ENCODE data around the gene RPA3.
A peak's percentile ranks its signal among the peaks of the same experiment; 100 is the strongest.

RPA3 gene

DNA sequence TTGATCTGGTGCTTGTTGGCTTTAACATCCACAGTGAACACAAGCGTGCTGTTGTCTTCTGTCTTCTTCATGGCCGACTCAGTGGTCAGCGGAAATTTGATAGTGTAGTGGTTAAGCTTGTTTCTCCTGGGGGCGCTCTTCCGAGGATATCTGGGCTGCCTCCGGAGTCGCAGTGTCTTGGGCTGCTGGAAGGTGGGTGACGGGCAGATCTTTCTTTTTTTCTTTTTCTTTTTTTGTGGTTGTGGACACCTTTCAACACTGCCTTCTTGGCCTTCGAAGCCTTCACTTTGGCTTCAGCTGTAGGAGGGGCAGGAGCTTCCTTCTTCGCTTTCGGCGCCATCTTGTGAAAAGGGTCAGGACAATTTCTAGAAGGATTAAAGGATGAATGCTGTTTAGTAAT lies 23.8 kb upstream of the RPA3 start:
- no peaks in the 10 kb centered on the region for H3K27me3 Mint-ChIP-seq
- H3K4me1 Mint-ChIP-seq = peaks cover 10% of the 10 kb centered on the region
- DNase-seq (ENCODE audit: low spot score in 2 of 2) = no peak
- H3K9me3 Mint-ChIP-seq = no peaks in the 10 kb centered on the region
- peaks cover 8% of the 10 kb centered on the region for H3K36me3 Mint-ChIP-seq
- ATAC-seq (ENCODE audit: low read depth) = no peak
- H3K27ac Mint-ChIP-seq = no peak overlapping the region
- no peak overlapping the region for H3K4me3 Mint-ChIP-seq

DNA sequence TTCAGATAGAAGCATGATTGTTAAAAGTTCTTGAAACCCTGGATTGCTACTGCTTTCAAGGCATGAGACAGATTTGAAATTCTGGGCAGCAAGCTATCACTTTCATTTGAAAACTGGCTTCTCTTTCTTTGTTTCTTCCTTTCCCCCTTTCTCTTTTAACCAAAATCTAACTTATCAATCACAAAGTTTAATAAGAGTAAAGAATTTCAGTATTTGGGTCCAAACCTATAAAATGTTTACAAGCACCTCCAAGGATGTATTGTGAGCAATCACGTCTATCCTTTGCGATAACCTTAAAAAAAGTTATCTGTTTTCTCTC lies 21.6 kb upstream of the RPA3 start:
- Mint-ChIP-seq H3K27me3 (no peaks in the 10 kb centered on the region), H3K4me1 (peaks cover under 1% of the 10 kb centered on the region), H3K4me3 (no peak overlapping the region), H3K36me3 (peaks cover 9% of the 10 kb centered on the region), H3K9me3 (no peaks in the 10 kb centered on the region), H3K27ac (peak overlapping the region; percentile 56)
- DNase-seq (ENCODE audit: low spot score in 2 of 2) (no peak), ATAC-seq (ENCODE audit: low read depth) (no peak)

GRCh38 chr7:7739204-7740036 lies 21.0 kb upstream of the RPA3 start:
- Mint-ChIP-seq H3K9me3 (no peaks in the 10 kb centered on the region), H3K27ac (peak overlapping the region; percentile 56), H3K4me3 (no peak overlapping the region), H3K36me3 (peaks cover 9% of the 10 kb centered on the region), H3K4me1 (peaks cover 2% of the 10 kb centered on the region), H3K27me3 (no peaks in the 10 kb centered on the region)
- DNase-seq (ENCODE audit: low spot score in 2 of 2) (no peak), ATAC-seq (ENCODE audit: low read depth) (no peak)

GRCh38 chr7:7738622-7739021 lies 20.2 kb upstream of the RPA3 start:
- ATAC-seq (ENCODE audit: low read depth) = no peak
- H3K27me3 Mint-ChIP-seq = no peaks in the 10 kb centered on the region
- H3K9me3 Mint-ChIP-seq = no peaks in the 10 kb centered on the region
- H3K36me3 Mint-ChIP-seq = peaks cover 9% of the 10 kb centered on the region
- no peak overlapping the region for H3K4me3 Mint-ChIP-seq
- H3K27ac Mint-ChIP-seq = peak overlapping the region; percentile 37
- no peak for DNase-seq (ENCODE audit: low spot score in 2 of 2)
- peaks cover 2% of the 10 kb centered on the region for H3K4me1 Mint-ChIP-seq

DNA sequence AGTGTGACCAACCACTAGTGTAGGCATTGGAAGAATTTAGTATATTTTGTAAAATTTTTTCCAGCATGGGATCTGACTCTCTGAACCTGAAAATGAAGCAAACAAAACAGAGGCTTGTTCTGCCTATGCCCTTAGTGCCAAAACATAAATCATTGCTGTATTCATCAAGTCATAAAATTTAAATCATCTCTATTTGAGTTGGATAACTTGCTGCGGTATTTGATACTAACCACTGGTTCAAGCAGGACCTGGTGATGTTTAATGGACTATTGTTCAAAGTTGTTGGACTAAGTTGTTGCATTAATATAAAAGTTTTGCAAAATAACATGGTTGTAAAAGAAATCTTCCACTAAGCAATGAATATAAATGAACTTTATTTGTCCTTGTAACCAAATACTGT lies 19.8 kb upstream of the RPA3 start:
- DNase-seq (ENCODE audit: low spot score in 2 of 2) (no peak), ATAC-seq (ENCODE audit: low read depth) (no peak)
- Mint-ChIP-seq H3K9me3 (no peaks in the 10 kb centered on the region), H3K4me3 (no peak overlapping the region), H3K4me1 (peaks cover 2% of the 10 kb centered on the region), H3K36me3 (peaks cover 9% of the 10 kb centered on the region), H3K27ac (no peak overlapping the region), H3K27me3 (no peaks in the 10 kb centered on the region)

GRCh38 chr7:7737674-7738073 lies 19.3 kb upstream of the RPA3 start:
- no peak for ATAC-seq (ENCODE audit: low read depth)
- no peaks in the 10 kb centered on the region for H3K9me3 Mint-ChIP-seq
- H3K4me3 Mint-ChIP-seq = no peak overlapping the region
- H3K27me3 Mint-ChIP-seq = no peaks in the 10 kb centered on the region
- DNase-seq (ENCODE audit: low spot score in 2 of 2) = no peak
- peaks cover 2% of the 10 kb centered on the region for H3K4me1 Mint-ChIP-seq
- H3K27ac Mint-ChIP-seq = no peak overlapping the region
- H3K36me3 Mint-ChIP-seq = peaks cover 9% of the 10 kb centered on the region

DNA sequence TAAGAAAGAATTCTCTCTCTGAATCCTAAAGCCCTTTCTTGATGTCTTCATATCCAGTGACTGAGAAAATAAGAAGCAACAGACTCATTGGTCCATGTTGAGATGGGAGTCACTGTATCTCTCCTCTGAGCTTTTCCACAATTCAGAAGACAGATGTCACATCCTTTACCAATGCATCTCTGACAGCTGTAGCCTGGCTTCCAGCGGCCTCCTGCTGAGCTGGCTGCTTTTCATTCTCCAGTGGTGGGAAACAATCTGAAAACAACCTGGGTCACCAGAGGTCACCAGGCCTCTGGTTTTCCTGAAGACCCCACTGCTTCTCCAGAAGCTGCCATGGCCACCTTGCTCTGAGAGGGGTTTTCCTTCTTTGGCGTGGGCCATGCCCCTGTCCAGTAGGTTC lies 18.3 kb upstream of the RPA3 start:
- ATAC-seq (ENCODE audit: low read depth) = no peak
- peaks cover 4% of the 10 kb centered on the region for H3K36me3 Mint-ChIP-seq
- H3K27ac Mint-ChIP-seq = no peak overlapping the region
- H3K9me3 Mint-ChIP-seq = no peaks in the 10 kb centered on the region
- DNase-seq (ENCODE audit: low spot score in 2 of 2) = no peak
- H3K27me3 Mint-ChIP-seq = no peaks in the 10 kb centered on the region
- H3K4me1 Mint-ChIP-seq = peaks cover 2% of the 10 kb centered on the region
- H3K4me3 Mint-ChIP-seq = no peak overlapping the region

DNA sequence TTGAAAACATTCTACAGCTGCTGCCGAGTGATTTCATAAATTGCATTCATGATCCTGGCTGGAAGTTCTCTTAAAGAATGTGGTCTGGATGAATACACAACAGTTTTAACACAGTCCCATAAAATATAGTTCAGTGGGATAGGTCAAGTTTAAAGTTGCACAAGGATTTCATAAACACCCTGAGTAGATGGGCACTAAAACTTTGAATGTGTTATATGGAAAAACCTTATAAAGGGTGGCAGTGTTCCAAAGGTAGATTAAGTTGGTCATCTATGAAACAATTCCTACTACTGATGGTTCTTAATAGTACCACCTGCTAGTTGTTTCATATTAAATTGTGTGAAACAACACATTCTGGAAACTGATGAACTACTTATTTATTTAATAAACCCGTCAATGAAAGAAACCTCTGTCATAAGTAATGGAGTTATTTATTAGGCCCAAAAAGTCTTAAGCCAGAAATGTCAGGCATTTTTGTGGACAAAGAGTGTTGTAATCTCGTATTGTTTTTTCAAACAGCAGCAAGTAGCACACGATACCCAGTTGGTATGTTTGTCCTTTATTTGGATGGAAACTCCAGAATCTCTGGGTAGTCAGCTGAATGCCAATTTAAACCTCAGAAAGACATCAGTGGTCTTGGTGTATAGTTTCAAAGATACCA lies 14.3 kb upstream of the RPA3 start:
- Mint-ChIP-seq H3K36me3 (peaks cover 11% of the 10 kb centered on the region), H3K4me3 (no peak overlapping the region), H3K27me3 (no peaks in the 10 kb centered on the region), H3K4me1 (peaks cover 14% of the 10 kb centered on the region), H3K27ac (no peak overlapping the region), H3K9me3 (no peaks in the 10 kb centered on the region)
- no peak for DNase-seq (ENCODE audit: low spot score in 2 of 2)
- ATAC-seq (ENCODE audit: low read depth) = no peak

- H3K27ac Mint-ChIP-seq = no peak overlapping the region
- no peak overlapping the region for H3K4me3 Mint-ChIP-seq
- no peak for DNase-seq (ENCODE audit: low spot score in 2 of 2)
- no peaks in the 10 kb centered on the region for H3K27me3 Mint-ChIP-seq
- no peaks in the 10 kb centered on the region for H3K9me3 Mint-ChIP-seq
- peaks cover 11% of the 10 kb centered on the region for H3K36me3 Mint-ChIP-seq
- H3K4me1 Mint-ChIP-seq = peaks cover 16% of the 10 kb centered on the region
- no peak for ATAC-seq (ENCODE audit: low read depth)
Measured at GRCh38 chr7:7731732-7732131, 13.3 kb upstream of the RPA3 start.

GRCh38 chr7:7720750-7721621 lies 2.6 kb upstream of the RPA3 start:
- peaks cover 11% of the 10 kb centered on the region for H3K36me3 Mint-ChIP-seq
- ATAC-seq (ENCODE audit: low read depth) (no peak), DNase-seq (ENCODE audit: low spot score in 2 of 2) (no peak)
- no peaks in the 10 kb centered on the region for H3K27me3 Mint-ChIP-seq
- H3K4me1 Mint-ChIP-seq = peaks cover 12% of the 10 kb centered on the region
- H3K9me3 Mint-ChIP-seq = peaks cover 2% of the 10 kb centered on the region
- no peak overlapping the region for H3K4me3 Mint-ChIP-seq
- H3K27ac Mint-ChIP-seq = no peak overlapping the region

GRCh38 chr7:7720193-7720592 lies 1.8 kb upstream of the RPA3 start:
- H3K36me3 Mint-ChIP-seq = peaks cover 8% of the 10 kb centered on the region
- peaks cover 5% of the 10 kb centered on the region for H3K4me1 Mint-ChIP-seq
- H3K4me3 Mint-ChIP-seq = no peak overlapping the region
- DNase-seq (ENCODE audit: low spot score in 2 of 2) (no peak), ATAC-seq (ENCODE audit: low read depth) (no peak)
- H3K9me3 Mint-ChIP-seq = no peaks in the 10 kb centered on the region
- no peak overlapping the region for H3K27ac Mint-ChIP-seq
- H3K27me3 Mint-ChIP-seq = no peaks in the 10 kb centered on the region

DNA sequence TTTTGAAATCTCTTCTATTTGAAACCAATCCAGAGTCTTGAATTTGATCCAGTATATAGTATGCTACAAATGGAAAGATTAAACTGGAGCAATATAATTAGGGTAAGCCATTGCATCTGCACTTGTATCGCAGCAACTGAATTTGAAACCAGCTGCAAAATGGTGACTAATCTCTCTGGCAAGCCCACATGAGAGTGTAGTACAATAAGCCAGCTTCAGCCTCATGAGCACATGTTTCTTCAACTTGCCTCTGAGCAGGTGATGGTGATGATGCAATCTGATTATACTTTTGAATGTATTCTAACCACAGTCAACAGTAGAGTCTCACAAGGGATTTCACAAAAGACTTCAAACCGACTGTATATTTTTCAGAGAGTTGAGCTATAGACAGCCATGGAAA lies 829 bp upstream of the RPA3 start:
- Mint-ChIP-seq H3K9me3 (no peaks in the 10 kb centered on the region), H3K36me3 (peaks cover 8% of the 10 kb centered on the region), H3K27ac (no peak overlapping the region), H3K27me3 (no peaks in the 10 kb centered on the region), H3K4me1 (peaks cover 8% of the 10 kb centered on the region), H3K4me3 (no peak overlapping the region)
- peak; percentile 55 for ATAC-seq (ENCODE audit: low read depth)
- DNase-seq (ENCODE audit: low spot score in 2 of 2) = no peak

DNA sequence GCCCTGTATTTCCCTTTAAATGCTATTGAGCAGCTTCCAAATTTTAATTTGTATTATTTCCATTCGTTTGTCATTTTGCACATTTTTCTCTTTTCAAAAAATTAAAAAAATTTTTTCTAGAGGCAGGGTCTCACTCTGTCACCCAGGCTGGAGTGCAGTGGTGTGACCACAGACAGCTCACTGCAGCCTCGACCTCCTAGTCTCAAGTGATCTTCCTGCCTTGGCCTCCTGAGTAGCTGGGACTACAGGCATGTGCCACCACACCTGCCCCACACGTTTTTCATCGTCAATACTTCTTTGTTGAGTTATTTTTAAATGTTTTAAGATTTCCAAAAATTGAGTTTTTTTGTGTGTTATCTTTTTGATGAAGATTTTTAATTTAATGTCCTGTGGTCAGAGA lies 4.7 kb downstream of the RPA3 start:
- H3K36me3 Mint-ChIP-seq = peaks cover 10% of the 10 kb centered on the region
- no peaks in the 10 kb centered on the region for H3K27me3 Mint-ChIP-seq
- DNase-seq (ENCODE audit: low spot score in 2 of 2) (no peak), ATAC-seq (ENCODE audit: low read depth) (no peak)
- H3K4me1 Mint-ChIP-seq = peaks cover 7% of the 10 kb centered on the region
- no peaks in the 10 kb centered on the region for H3K9me3 Mint-ChIP-seq
- no peak overlapping the region for H3K27ac Mint-ChIP-seq
- no peak overlapping the region for H3K4me3 Mint-ChIP-seq

- no peak overlapping the region for H3K27ac Mint-ChIP-seq
Measured at GRCh38 chr7:7710469-7710868, 7.9 kb downstream of the RPA3 start.

More at GRCh38 chr7:7710469-7710868, 7.9 kb downstream of the RPA3 start:
- Mint-ChIP-seq H3K9me3 (no peaks in the 10 kb centered on the region), H3K4me1 (peaks cover 17% of the 10 kb centered on the region), H3K4me3 (no peak overlapping the region), H3K27me3 (no peaks in the 10 kb centered on the region), H3K36me3 (peaks cover 4% of the 10 kb centered on the region)
- ATAC-seq (ENCODE audit: low read depth) (no peak), DNase-seq (ENCODE audit: low spot score in 2 of 2) (no peak)

Measured in memory B cell (primary cell).